SK-N-SH (cell line): Measurements from ENCODE around the gene BNC2. TPM values are rescaled to one million over a fixed set of nuclear protein-coding genes. Genes with fewer than 3 reads are reported as not detected.

Source experiments
- CTCF ChIA-PET: fragments of 300-600, 350-600 bp; formaldehyde crosslinking; extraction: SDS; loops from one replicate; lab custom pipeline; 2021; lab: Yijun Ruan, JAX
- POLR2A ChIA-PET: fragments of 350-600 bp; sonication (Branson Sonifier 250); formaldehyde crosslinking; extraction: SDS; loops from one replicate; lab custom pipeline; 2020; ENCODE audit warnings: antibody characterized with exemption, inconsistent platforms; lab: Yijun Ruan, JAX
- DNase-seq: peaks from one replicate; pipeline ENCODE4 v3.0.0; 2012
- H2AFZ ChIP-seq: fragments of 200-600 bp; sonication (generic); 2 replicates; pipeline ENCODE4 v1.8.1; 2016; ENCODE audit warnings: antibody characterized with exemption, mild to moderate bottlenecking, low read depth
- H3F3A ChIP-seq: fragments of 200-600 bp; sonication (generic); replicated peaks from 2 replicates; pipeline ENCODE3; 2016; ENCODE audit warnings: antibody characterized with exemption, mild to moderate bottlenecking; ENCODE audit not compliant: insufficient read depth
- H3K27ac ChIP-seq, 2 experiments: fragments of 200-500 bp in 1 of 2; fragments of 200-600 bp in 1 of 2; sonication (Bioruptor generic) in 1 of 2; sonication (generic), shearing (Covaris generic) in 1 of 2; 2 replicates each; pipeline versions ENCODE4 v1.5.1 to v1.6.1; 2014 to 2016; ENCODE audit warnings: low read depth in 2 of 2, inconsistent platforms in 1 of 2, low read length in 1 of 2, mild to moderate bottlenecking in 1 of 2, mixed read lengths in 1 of 2
- H3K27me3 ChIP-seq: fragments of 200-600 bp; sonication (generic), shearing (Covaris generic); 2 replicates; pipeline ENCODE4 v1.6.1; 2016; ENCODE audit warnings: mixed run types; ENCODE audit not compliant: insufficient read depth
- H3K36me3 ChIP-seq, 2 experiments: fragments of 200-500 bp in 1 of 2; fragments of 200-600 bp in 1 of 2; sonication (Bioruptor generic) in 1 of 2; sonication (generic) in 1 of 2; replicated peaks in 1 of 2; 2 replicates each; pipeline versions ENCODE3 to v1.5.1; 2014 to 2016; ENCODE audit warnings: low read length in 1 of 2, mild to moderate bottlenecking in 1 of 2; ENCODE audit not compliant: insufficient read depth in 2 of 2, control insufficient read depth in 1 of 2
- H3K4me1 ChIP-seq, 2 experiments: fragments of 200-500 bp in 1 of 2; fragments of 200-600 bp in 1 of 2; sonication (Bioruptor generic) in 1 of 2; sonication (generic), shearing (Covaris generic) in 1 of 2; 2 replicates each; pipeline versions ENCODE4 v1.5.1 to v1.6.1; 2014 to 2016; ENCODE audit warnings: low read depth in 1 of 2, low read length in 1 of 2, mixed run types in 1 of 2; ENCODE audit not compliant: insufficient read depth in 2 of 2, control insufficient read depth in 1 of 2
- H3K4me2 ChIP-seq: fragments of 200-600 bp; sonication (generic), shearing (Covaris generic); 2 replicates; pipeline ENCODE4 v1.6.1; 2017; ENCODE audit warnings: mixed run types
- H3K4me3 ChIP-seq, 2 experiments: fragments of 200-500 bp in 1 of 2; fragments of 200-600 bp in 1 of 2; sonication (Bioruptor generic) in 1 of 2; sonication (generic), shearing (Covaris generic) in 1 of 2; 2 replicates each; pipeline versions ENCODE4 v1.5.1 to v1.8.1; 2014 to 2016; ENCODE audit warnings: low read depth in 2 of 2, inconsistent platforms in 1 of 2, low read length in 1 of 2, mild to moderate bottlenecking in 1 of 2, mixed read lengths in 1 of 2, moderate library complexity in 1 of 2
- H3K79me2 ChIP-seq: fragments of 200-600 bp; sonication (generic); 2 replicates; pipeline ENCODE4 v1.8.1; 2017; ENCODE audit warnings: mild to moderate bottlenecking; ENCODE audit not compliant: insufficient read depth
- H3K9ac ChIP-seq: fragments of 200-600 bp; sonication (generic); 2 replicates; pipeline ENCODE4 v1.6.1; 2017; ENCODE audit warnings: mixed run types
- H3K9me2 ChIP-seq: fragments of 200-600 bp; sonication (generic); 2 replicates; pipeline ENCODE4 v1.6.1; 2017; ENCODE audit warnings: mixed run types
- H3K9me3 ChIP-seq: fragments of 200-600 bp; sonication (generic); 2 replicates; pipeline ENCODE4 v1.6.1; 2017; ENCODE audit warnings: mixed run types, mild to moderate bottlenecking, moderate library complexity
- H4K20me1 ChIP-seq: fragments of 200-600 bp; sonication (generic); 2 replicates; pipeline ENCODE4 v1.6.1; 2017; ENCODE audit warnings: mild to moderate bottlenecking, mixed run types; ENCODE audit not compliant: insufficient read depth
- CHD2 ChIP-seq: fragments of 150-350 bp; IDR thresholded peaks from 2 replicates; pipeline ENCODE4 v1.6.1; 2018; ENCODE audit warnings: low read length; ENCODE audit not compliant: partially characterized antibody
- EP300 ChIP-seq, 2 experiments: IDR thresholded peaks; 2 replicates each; pipeline versions ENCODE4 v1.4.0 to v1.6.1; 2012; ENCODE audit warnings: borderline replicate concordance in 1 of 2, low read depth in 1 of 2, low read length in 1 of 2
- GABPA ChIP-seq: IDR thresholded peaks from 2 replicates; pipeline ENCODE4 v1.4.0; 2012; ENCODE audit warnings: low read depth, mild to moderate bottlenecking
- MEF2A ChIP-seq: IDR thresholded peaks from 2 replicates; pipeline ENCODE4 v1.4.0; 2012; ENCODE audit warnings: low read depth, borderline replicate concordance
- NRF1 ChIP-seq: IDR thresholded peaks from 2 replicates; pipeline ENCODE4 v1.6.1; 2012; ENCODE audit warnings: low read depth, mild to moderate bottlenecking, low read length
- PBX3 ChIP-seq: IDR thresholded peaks from 2 replicates; pipeline ENCODE4; 2012
- RAD21 ChIP-seq: IDR thresholded peaks from 2 replicates; pipeline ENCODE4 v1.6.1; 2012; ENCODE audit warnings: mild to moderate bottlenecking, low read length
- REST ChIP-seq: IDR thresholded peaks from 2 replicates; pipeline ENCODE4 v1.6.1; 2012; ENCODE audit warnings: mild to moderate bottlenecking, low read depth, low read length, moderate library complexity
- USF2 ChIP-seq: fragments of 150-350 bp; IDR thresholded peaks from 2 replicates; pipeline ENCODE4 v1.6.1; 2017; ENCODE audit warnings: antibody characterized with exemption, low read length, low read depth, borderline replicate concordance
- WGBS: methylation state at CpG from one replicate; pipeline ENCODE4 v1.1.6; 2017; ENCODE audit warnings: low lambda C conversion rate; 5-methylcytosine and 5-hydroxymethylcytosine counted together
- polyA plus RNA-seq, 3 experiments: library from polyadenylated mRNA; depleted of rRNA; stranded (reverse); fragments of >200 nt; gene quantifications; 2 replicates each; pipeline ENCODE4 v1.2.3, GENCODE V29; 2012
- TF ChIP-seq, protein P1 (sequence below): fragments of 150-350 bp; IDR thresholded peaks from 2 replicates; pipeline ENCODE4 v1.6.1; 2016; ENCODE audit warnings: mild to moderate bottlenecking, low read depth, low read length
- TF ChIP-seq, protein P2 (sequence below): IDR thresholded peaks from 2 replicates; pipeline ENCODE4 v1.4.0; 2012; ENCODE audit warnings: low read depth, borderline replicate concordance
- TF ChIP-seq, protein P3 (sequence below): IDR thresholded peaks from 2 replicates; pipeline ENCODE4 v1.4.0; 2012; ENCODE audit warnings: low read depth
- TF ChIP-seq, protein P4 (sequence below): IDR thresholded peaks from 2 replicates; pipeline ENCODE4 v1.4.0; 2012; ENCODE audit warnings: low read depth, borderline replicate concordance

Gene BNC2
- polyA plus RNA-seq, 1 of the 3 experiments (the other 2 are of a cell fraction), result 8.8 TPM

- Histone ChIP-seq H3K36me3 (peaks cover 0 to 1% of the 10 kb centered on the region in 2 experiments), H3K4me1 (peaks cover 0 to 46% of the 10 kb centered on the region in 2 experiments; a peak in 3 of 4 replicates), H2AFZ (no peak overlapping the region), H3K9ac (no peak overlapping the region), H3K4me2 (no peak overlapping the region), H3K4me3 (no peak overlapping the region), H4K20me1 (no peaks in the 10 kb centered on the region), H3K9me3 (no peaks in the 10 kb centered on the region), H3K9me2 (no peaks in the 10 kb centered on the region), H3K79me2 (peaks cover 19% of the 10 kb centered on the region), H3K27ac (peak overlapping the region in 1 of 2 experiments; percentile 78; a peak in 2 of 4 replicates), H3F3A (peaks cover 36% of the 10 kb centered on the region), H3K27me3 (no peaks in the 10 kb centered on the region)
- TF ChIP-seq NRF1 (no peak), GABPA (no peak)
- 94% methylated on average over 2 of the region's 2 CpGs for WGBS
- ChIA-PET CTCF (no interaction called here), POLR2A (no interaction called here)
- no peak for DNase-seq
These were observed 370.1 kb downstream of the BNC2 start for GRCh38 chr9:16500386-16500785.

DNA sequence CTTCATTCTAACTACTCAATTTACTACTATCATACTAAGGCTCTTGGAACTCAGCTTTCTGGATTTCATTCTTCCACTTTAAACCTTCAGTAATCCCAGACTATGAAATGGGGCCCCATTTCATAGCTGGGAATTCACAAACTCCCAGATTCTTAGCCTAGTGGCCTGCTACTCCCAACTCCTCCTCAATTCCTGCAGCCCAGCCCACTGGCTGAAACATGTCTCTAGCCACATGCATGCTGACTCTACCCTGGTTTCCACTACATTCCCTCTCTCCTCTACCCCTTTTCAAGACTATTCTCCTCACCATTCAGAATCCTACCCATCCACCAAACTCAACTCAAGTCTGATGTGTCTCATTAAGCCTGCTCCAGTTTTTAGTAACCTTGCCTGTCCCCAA, 370.6 kb downstream of the BNC2 start:
- Histone ChIP-seq H3F3A (peaks cover 34% of the 10 kb centered on the region), H3K4me3 (no peak overlapping the region), H4K20me1 (no peaks in the 10 kb centered on the region), H3K9me2 (no peaks in the 10 kb centered on the region), H3K4me2 (no peak overlapping the region), H2AFZ (no peak overlapping the region), H3K79me2 (peaks cover 19% of the 10 kb centered on the region), H3K9me3 (no peaks in the 10 kb centered on the region), H3K36me3 (peaks cover 0 to 6% of the 10 kb centered on the region in 2 experiments), H3K27ac (peak overlapping the region in 1 of 2 experiments; percentile 78; a peak in 2 of 4 replicates), H3K4me1 (peaks cover 0 to 45% of the 10 kb centered on the region in 2 experiments; a peak in 2 of 4 replicates), H3K27me3 (no peaks in the 10 kb centered on the region), H3K9ac (no peak overlapping the region)
- ChIA-PET CTCF (interaction anchor here (1.2 kb wide), 1 partner anchor 10 kb away, joined by 3 read pairs; no protein-coding TSS in a partner anchor), POLR2A (no interaction called here)
- TF ChIP-seq USF2 (no peak), PBX3 (no peak), GABPA (no peak), CHD2 (no peak), EP300 (IDR thresholded peaks at IDR 0.05; ENCODE audit: borderline replicate concordance in 1 of 2, low read depth in 1 of 2, low read length in 1 of 2) (no peak), RAD21 (no peak), MEF2A (no peak), REST (no peak)
- TF ChIP-seq, protein P1, sequence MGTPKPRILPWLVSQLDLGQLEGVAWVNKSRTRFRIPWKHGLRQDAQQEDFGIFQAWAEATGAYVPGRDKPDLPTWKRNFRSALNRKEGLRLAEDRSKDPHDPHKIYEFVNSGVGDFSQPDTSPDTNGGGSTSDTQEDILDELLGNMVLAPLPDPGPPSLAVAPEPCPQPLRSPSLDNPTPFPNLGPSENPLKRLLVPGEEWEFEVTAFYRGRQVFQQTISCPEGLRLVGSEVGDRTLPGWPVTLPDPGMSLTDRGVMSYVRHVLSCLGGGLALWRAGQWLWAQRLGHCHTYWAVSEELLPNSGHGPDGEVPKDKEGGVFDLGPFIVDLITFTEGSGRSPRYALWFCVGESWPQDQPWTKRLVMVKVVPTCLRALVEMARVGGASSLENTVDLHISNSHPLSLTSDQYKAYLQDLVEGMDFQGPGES, result no peak
- TF ChIP-seq, protein P2, sequence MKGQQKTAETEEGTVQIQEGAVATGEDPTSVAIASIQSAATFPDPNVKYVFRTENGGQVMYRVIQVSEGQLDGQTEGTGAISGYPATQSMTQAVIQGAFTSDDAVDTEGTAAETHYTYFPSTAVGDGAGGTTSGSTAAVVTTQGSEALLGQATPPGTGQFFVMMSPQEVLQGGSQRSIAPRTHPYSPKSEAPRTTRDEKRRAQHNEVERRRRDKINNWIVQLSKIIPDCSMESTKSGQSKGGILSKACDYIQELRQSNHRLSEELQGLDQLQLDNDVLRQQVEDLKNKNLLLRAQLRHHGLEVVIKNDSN, result no peak
- TF ChIP-seq, protein P3, sequence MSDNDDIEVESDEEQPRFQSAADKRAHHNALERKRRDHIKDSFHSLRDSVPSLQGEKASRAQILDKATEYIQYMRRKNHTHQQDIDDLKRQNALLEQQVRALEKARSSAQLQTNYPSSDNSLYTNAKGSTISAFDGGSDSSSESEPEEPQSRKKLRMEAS, result no peak
- TF ChIP-seq, protein P4, sequence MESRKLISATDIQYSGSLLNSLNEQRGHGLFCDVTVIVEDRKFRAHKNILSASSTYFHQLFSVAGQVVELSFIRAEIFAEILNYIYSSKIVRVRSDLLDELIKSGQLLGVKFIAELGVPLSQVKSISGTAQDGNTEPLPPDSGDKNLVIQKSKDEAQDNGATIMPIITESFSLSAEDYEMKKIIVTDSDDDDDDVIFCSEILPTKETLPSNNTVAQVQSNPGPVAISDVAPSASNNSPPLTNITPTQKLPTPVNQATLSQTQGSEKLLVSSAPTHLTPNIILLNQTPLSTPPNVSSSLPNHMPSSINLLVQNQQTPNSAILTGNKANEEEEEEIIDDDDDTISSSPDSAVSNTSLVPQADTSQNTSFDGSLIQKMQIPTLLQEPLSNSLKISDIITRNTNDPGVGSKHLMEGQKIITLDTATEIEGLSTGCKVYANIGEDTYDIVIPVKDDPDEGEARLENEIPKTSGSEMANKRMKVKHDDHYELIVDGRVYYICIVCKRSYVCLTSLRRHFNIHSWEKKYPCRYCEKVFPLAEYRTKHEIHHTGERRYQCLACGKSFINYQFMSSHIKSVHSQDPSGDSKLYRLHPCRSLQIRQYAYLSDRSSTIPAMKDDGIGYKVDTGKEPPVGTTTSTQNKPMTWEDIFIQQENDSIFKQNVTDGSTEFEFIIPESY, result no peak
- no peak for DNase-seq
